Endothelial cell (in vitro differentiated cells): Measurements from ENCODE around the gene ATP12A. TPM values are rescaled to one million over a fixed set of nuclear protein-coding genes. Genes with fewer than 3 reads are reported as not detected.

Experiments
- DNase-seq: peaks from one replicate; pipeline ENCODE4 v3.0.0; 2021; ENCODE audit warnings: low spot score
- H3K27ac Mint-ChIP-seq: one replicate; pipeline ENCODE4 v1.8.0; 2021; ENCODE audit warnings: mixed read lengths, inconsistent platforms; ENCODE audit not compliant: unreplicated experiment
- H3K27me3 Mint-ChIP-seq: one replicate; pipeline ENCODE4 v1.8.0; 2021; ENCODE audit warnings: mild to moderate bottlenecking, moderate library complexity, mixed read lengths, inconsistent platforms; ENCODE audit not compliant: unreplicated experiment
- H3K36me3 Mint-ChIP-seq: one replicate; pipeline ENCODE4 v1.8.0; 2021; ENCODE audit warnings: mild to moderate bottlenecking, low read depth, mixed read lengths, inconsistent platforms; ENCODE audit not compliant: unreplicated experiment
- H3K4me1 Mint-ChIP-seq: one replicate; pipeline ENCODE4 v1.8.0; 2021; ENCODE audit warnings: mild to moderate bottlenecking, mixed read lengths, inconsistent platforms; ENCODE audit not compliant: unreplicated experiment
- H3K4me3 Mint-ChIP-seq: one replicate; pipeline ENCODE4 v1.8.0; 2021; ENCODE audit warnings: mild to moderate bottlenecking, mixed read lengths, inconsistent platforms; ENCODE audit not compliant: unreplicated experiment
- H3K9me3 Mint-ChIP-seq: one replicate; pipeline ENCODE4 v1.8.0; 2021; ENCODE audit warnings: mixed read lengths, inconsistent platforms; ENCODE audit not compliant: unreplicated experiment
- total RNA-seq: library from RNA; stranded (reverse); fragmentation: NEBNext Ultra II Directional; extraction: Animal tissue kit (Norgen Biotek cat#: 25700); gene quantifications from one replicate; pipeline ENCODE4 v1.2.1, GENCODE V29; 2021; ENCODE audit not compliant: unreplicated experiment
- TF ChIP-seq, protein P1 (sequence below): fragments of 200-600 bp; sonication (generic); IDR thresholded peaks from one replicate; pipeline ENCODE4 v1.5.0; 2021; ENCODE audit warnings: antibody characterized with exemption; ENCODE audit not compliant: unreplicated experiment

ATP12A gene
- total RNA-seq, 1 donor from 2014 or later: 0.64 TPM

DNA sequence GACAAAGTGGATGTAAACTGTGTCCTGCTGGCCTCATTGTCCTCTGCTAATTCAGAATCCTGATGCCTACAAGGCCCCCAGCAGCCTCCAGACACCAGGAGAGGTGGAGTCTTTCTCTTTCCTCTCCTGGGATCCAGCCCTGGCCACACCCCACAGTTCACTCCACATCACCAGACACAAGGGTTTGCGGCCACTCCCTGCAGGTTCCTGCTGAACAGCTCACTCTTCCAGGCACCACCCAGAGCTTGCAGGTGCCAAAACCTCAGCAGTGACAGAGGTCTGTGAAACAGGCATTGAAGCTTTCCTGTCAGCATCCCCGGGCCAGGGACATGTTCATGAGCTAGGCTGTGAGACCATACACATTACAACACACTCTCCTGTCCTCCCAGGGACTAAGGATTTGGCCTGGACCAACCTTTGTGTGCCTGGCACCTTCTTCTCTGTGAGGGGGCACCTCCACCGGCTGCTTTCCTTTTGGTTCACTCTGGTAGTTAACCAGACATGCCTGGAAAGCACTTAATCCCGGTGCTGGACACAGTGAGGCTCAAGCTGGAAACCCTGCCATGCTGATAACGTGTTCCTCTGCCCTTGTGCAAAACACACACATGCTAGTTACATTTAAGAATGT, 11.1 kb upstream of the ATP12A start:
- TF ChIP-seq, protein P1, sequence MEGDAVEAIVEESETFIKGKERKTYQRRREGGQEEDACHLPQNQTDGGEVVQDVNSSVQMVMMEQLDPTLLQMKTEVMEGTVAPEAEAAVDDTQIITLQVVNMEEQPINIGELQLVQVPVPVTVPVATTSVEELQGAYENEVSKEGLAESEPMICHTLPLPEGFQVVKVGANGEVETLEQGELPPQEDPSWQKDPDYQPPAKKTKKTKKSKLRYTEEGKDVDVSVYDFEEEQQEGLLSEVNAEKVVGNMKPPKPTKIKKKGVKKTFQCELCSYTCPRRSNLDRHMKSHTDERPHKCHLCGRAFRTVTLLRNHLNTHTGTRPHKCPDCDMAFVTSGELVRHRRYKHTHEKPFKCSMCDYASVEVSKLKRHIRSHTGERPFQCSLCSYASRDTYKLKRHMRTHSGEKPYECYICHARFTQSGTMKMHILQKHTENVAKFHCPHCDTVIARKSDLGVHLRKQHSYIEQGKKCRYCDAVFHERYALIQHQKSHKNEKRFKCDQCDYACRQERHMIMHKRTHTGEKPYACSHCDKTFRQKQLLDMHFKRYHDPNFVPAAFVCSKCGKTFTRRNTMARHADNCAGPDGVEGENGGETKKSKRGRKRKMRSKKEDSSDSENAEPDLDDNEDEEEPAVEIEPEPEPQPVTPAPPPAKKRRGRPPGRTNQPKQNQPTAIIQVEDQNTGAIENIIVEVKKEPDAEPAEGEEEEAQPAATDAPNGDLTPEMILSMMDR: no peak
- DNase-seq: no peak
- Mint-ChIP-seq H3K9me3 (no peaks in the 10 kb centered on the region), H3K4me1 (peaks cover 6% of the 10 kb centered on the region), H3K27ac (no peak overlapping the region), H3K4me3 (no peak overlapping the region), H3K27me3 (peaks cover 6% of the 10 kb centered on the region), H3K36me3 (no peaks in the 10 kb centered on the region)

DNA sequence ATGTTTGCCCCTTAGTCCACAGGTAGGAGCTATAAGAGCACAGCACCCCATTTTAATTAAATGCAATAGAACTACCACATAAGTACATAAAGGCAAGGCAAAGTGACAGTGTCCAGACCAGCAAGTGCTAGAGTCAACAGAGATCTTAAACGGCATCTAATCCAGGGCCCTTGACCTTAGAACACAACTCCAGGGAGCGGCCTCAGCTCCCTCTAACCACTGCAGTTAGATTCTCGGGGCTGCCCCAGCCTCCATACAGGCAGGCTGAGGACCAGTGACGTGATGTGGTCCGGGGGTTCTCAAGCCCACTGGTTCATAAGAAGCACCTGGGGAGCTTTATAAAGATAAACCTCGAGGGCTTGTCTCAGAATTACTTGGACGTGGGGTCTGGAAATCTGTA, 10.0 kb upstream of the ATP12A start:
- peaks cover 5% of the 10 kb centered on the region for H3K27me3 Mint-ChIP-seq
- no peaks in the 10 kb centered on the region for H3K36me3 Mint-ChIP-seq
- no peak overlapping the region for H3K4me3 Mint-ChIP-seq
- TF ChIP-seq, protein P1: no peak
- no peak overlapping the region for H3K27ac Mint-ChIP-seq
- no peaks in the 10 kb centered on the region for H3K9me3 Mint-ChIP-seq
- no peak for DNase-seq
- H3K4me1 Mint-ChIP-seq: peaks cover 6% of the 10 kb centered on the region

DNA sequence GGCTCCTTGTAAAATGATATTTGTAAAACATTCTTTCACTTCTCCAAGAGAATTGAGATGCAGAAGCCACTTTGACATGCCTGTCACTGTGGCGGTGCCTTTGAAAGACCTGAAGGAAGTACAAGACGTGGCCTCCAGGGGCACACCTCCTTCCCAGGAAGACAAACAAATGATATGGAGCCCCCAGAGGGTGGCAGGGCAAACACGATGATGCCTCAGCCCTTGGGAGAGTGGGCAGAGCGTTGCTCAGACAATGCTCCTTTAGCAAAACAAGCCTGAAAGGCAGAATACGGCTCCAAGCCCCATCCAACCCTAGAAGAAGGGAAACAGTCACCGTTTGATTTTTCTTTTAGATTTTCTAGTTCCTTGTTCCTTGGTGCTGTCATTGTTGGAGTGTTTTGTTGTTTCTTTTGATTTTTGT, 9.2 kb upstream of the ATP12A start:
- Mint-ChIP-seq H3K4me3 (no peak overlapping the region), H3K9me3 (no peaks in the 10 kb centered on the region), H3K36me3 (no peaks in the 10 kb centered on the region), H3K27ac (no peak overlapping the region), H3K27me3 (peaks cover 5% of the 10 kb centered on the region), H3K4me1 (peaks cover 13% of the 10 kb centered on the region)
- peak; percentile 47 for DNase-seq
- TF ChIP-seq, protein P1: peak; percentile 45

DNA sequence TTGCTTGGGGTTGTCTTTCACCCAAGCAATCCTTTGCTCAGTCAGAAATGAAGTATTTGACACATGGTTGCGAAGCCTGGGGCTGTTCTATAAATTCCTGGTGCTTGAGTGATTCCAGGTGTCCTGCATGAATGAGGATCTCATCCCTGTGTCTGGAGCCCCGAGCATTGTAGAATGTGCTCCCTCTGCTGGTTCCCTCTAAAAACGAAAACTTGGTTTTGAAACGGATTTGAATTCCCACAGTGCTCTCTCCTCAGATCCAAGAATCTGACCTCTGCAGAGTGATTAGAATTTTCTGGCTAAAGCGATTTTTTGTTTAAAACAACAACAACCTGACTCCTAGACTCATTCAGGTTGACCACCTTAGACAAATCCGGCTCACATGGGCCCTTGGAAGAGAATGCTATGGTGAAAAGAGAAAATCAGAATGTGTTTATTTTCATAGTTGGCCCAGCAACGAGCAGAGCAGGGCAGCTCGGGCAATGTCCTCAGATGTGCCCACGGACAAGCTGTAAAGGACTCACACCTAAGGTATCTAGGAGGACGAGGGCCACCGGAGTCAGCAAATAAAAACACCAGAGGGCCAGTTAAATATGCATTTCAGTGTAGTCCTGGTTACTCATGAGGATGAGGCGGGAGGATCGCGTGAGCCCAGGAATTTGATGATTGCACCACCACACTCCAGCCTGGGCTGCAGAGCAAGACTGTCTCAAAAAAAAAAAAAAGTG, 8.7 kb upstream of the ATP12A start:
- DNase-seq: peak; percentile 61
- TF ChIP-seq, protein P1: no peak
- Mint-ChIP-seq H3K36me3 (no peaks in the 10 kb centered on the region), H3K9me3 (no peaks in the 10 kb centered on the region), H3K27me3 (peaks cover 5% of the 10 kb centered on the region), H3K27ac (no peak overlapping the region), H3K4me3 (no peak overlapping the region), H3K4me1 (peaks cover 18% of the 10 kb centered on the region)
